K562 (cell line): ENCODE results near the gene EPSTI1. TPM values are rescaled to one million over a fixed set of nuclear protein-coding genes. Genes with fewer than 3 reads are reported as not detected.

ENCODE experiments used
- RBM15 ChIP-seq: fragments of 200-400 bp; formaldehyde crosslinking; IDR thresholded peaks from 2 replicates; pipeline ENCODE4 v1.6.1; 2018; ENCODE audit warnings: mild to moderate bottlenecking, low read length, moderate library complexity; ENCODE audit not compliant: insufficient read depth
- polyA plus RNA-seq, 8 experiments: library from polyadenylated mRNA; depleted of rRNA in 4 of 8; stranded (reverse) in 5 of 8; unstranded in 3 of 8; fragments of >200 nt; fragmentation: Nextera tagmentation in 2 of 8; fragmentation: Illumina TruSeq in 1 of 8; extraction: Ambion mirVana in 2 of 8; extraction: Trizol in 1 of 8; gene quantifications; 2 replicates each; pipeline versions ENCODE4 v1.2.1 to v1.2.3, GENCODE V29; 2011 to 2014; ENCODE audit warnings: inconsistent platforms in 1 of 8, missing spikeins in 1 of 8
- total RNA-seq, 7 experiments: library from RNA; depleted of rRNA in 6 of 7; stranded (reverse); fragments of >200 nt in 6 of 7; fragmentation: Illumina TruSeq in 2 of 7; extraction: Trizol in 2 of 7; gene quantifications; 2 replicates each; pipeline versions ENCODE4 v1.2.1 to v1.2.3, GENCODE V29; 2011 to 2021; ENCODE audit warnings: low replicate concordance in 1 of 7
- TF ChIP-seq, protein P1 (sequence below): sonication (generic); formaldehyde crosslinking; IDR thresholded peaks from 2 replicates; pipeline ENCODE4 v1.5.0; 2020; ENCODE audit warnings: missing genetic modification reagents
- TF ChIP-seq, protein P2 (sequence below): IDR thresholded peaks from 2 replicates; pipeline ENCODE4 v1.6.1; 2012; ENCODE audit warnings: low read depth, low read length, improper control_type of control experiment, borderline replicate concordance
- TF ChIP-seq, protein P3 (sequence below): fragments of 250-450 bp; sonication (Bioruptor Pico); IDR thresholded peaks from 2 replicates; pipeline ENCODE4 v1.8.0; 2021; ENCODE audit warnings: mild to moderate bottlenecking, moderate library complexity
- TF ChIP-seq, protein P4 (sequence below): fragments of 450-650 bp; formaldehyde crosslinking; IDR thresholded peaks from 2 replicates; pipeline ENCODE4 v1.4.0; 2022; ENCODE audit warnings: missing genetic modification characterization

Gene EPSTI1
- total and polyA plus RNA-seq, 9 of the 15 experiments (the other 6 are each of a cell fraction or from before 2014, with no cell fraction given): 0.18 to 1.0 TPM; not detected in 7

DNA sequence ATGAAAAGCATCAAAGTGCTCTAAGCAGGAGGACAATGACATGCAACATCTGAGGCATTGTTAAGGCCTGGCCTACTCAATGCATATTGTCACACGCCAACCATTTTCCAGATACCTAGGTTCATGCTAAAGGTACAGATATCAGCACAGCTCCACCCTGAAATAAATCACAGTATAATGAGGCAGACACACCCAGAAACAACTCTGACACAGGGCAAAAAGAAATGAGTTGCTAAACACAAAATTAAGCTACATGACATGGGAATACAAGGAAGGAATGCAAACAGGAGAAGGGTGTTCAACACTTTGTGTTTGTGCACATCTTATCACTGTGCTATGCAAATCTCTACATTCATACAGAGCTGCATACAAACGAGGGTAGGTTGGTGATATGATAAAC, 86.5 kb downstream of the EPSTI1 start (continued):
- TF ChIP-seq, protein P1, sequence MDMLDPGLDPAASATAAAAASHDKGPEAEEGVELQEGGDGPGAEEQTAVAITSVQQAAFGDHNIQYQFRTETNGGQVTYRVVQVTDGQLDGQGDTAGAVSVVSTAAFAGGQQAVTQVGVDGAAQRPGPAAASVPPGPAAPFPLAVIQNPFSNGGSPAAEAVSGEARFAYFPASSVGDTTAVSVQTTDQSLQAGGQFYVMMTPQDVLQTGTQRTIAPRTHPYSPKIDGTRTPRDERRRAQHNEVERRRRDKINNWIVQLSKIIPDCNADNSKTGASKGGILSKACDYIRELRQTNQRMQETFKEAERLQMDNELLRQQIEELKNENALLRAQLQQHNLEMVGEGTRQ (CRISPR knock-in tag): no peak
- TF ChIP-seq, protein P2, sequence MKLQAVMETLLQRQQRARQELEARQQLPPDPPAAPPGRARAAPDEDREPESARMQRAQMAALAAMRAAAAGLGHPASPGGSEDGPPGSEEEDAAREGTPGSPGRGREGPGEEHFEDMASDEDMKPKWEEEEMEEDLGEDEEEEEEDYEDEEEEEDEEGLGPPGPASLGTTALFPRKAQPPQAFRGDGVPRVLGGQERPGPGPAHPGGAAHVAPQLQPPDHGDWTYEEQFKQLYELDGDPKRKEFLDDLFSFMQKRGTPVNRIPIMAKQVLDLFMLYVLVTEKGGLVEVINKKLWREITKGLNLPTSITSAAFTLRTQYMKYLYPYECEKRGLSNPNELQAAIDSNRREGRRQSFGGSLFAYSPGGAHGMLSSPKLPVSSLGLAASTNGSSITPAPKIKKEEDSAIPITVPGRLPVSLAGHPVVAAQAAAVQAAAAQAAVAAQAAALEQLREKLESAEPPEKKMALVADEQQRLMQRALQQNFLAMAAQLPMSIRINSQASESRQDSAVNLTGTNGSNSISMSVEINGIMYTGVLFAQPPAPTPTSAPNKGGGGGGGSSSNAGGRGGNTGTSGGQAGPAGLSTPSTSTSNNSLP: no peak
- no peak for TF ChIP-seq RBM15
- TF ChIP-seq, protein P3, sequence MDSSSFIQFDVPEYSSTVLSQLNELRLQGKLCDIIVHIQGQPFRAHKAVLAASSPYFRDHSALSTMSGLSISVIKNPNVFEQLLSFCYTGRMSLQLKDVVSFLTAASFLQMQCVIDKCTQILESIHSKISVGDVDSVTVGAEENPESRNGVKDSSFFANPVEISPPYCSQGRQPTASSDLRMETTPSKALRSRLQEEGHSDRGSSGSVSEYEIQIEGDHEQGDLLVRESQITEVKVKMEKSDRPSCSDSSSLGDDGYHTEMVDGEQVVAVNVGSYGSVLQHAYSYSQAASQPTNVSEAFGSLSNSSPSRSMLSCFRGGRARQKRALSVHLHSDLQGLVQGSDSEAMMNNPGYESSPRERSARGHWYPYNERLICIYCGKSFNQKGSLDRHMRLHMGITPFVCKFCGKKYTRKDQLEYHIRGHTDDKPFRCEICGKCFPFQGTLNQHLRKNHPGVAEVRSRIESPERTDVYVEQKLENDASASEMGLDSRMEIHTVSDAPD: no peak
- TF ChIP-seq, protein P4, sequence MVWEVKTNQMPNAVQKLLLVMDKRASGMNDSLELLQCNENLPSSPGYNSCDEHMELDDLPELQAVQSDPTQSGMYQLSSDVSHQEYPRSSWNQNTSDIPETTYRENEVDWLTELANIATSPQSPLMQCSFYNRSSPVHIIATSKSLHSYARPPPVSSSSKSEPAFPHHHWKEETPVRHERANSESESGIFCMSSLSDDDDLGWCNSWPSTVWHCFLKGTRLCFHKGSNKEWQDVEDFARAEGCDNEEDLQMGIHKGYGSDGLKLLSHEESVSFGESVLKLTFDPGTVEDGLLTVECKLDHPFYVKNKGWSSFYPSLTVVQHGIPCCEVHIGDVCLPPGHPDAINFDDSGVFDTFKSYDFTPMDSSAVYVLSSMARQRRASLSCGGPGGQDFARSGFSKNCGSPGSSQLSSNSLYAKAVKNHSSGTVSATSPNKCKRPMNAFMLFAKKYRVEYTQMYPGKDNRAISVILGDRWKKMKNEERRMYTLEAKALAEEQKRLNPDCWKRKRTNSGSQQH (CRISPR knock-in tag): no peak
